Upper lobe of right lung (tissue), 1 donor: ENCODE results near the gene LCK. TPM values are rescaled to one million over a fixed set of nuclear protein-coding genes. Genes with fewer than 3 reads are reported as not detected.
A peak's percentile ranks its signal among the peaks of the same experiment; 100 is the strongest.

Experiments
- ATAC-seq: fragments of 200-7000 bp; cut with Tn5 transposase; one replicate; pipeline ENCODE4 v1.9.1; 2020; ENCODE audit warnings: mild to moderate bottlenecking, moderate library complexity
- DNase-seq: peaks from one replicate; pipeline ENCODE4 v3.0.0-alpha.2; 2020
- H3K27ac ChIP-seq: fragments of 200-600 bp; one replicate; pipeline ENCODE4 v1.8.0; 2022
- H3K27me3 ChIP-seq: fragments of 200-600 bp; one replicate; pipeline ENCODE4 v1.8.0; 2022; ENCODE audit warnings: mild to moderate bottlenecking
- H3K36me3 ChIP-seq: fragments of 200-600 bp; one replicate; pipeline ENCODE4 v1.8.0; 2022
- H3K4me1 ChIP-seq: fragments of 200-600 bp; one replicate; pipeline ENCODE4 v1.8.0; 2022
- H3K4me3 ChIP-seq: fragments of 200-600 bp; one replicate; pipeline ENCODE4 v1.8.0; 2022; ENCODE audit warnings: mild to moderate bottlenecking
- H3K9me3 ChIP-seq: fragments of 200-600 bp; one replicate; pipeline ENCODE4 v1.8.0; 2022
- CTCF ChIP-seq: fragments of 200-600 bp; IDR thresholded peaks from one replicate; pipeline ENCODE4 v1.8.0; 2022; ENCODE audit warnings: antibody characterized with exemption
- intact Hi-C: fragments of 100-400 bp; cut with DNase I; formaldehyde crosslinking; loops from one replicate; pipeline ENCODE4 v1.11.0; 2022
- total RNA-seq: library from RNA; stranded (reverse); fragmentation: NEBNext Ultra II Directional; extraction: Animal tissue kit (Norgen Biotek cat#: 25700); gene quantifications from one replicate; pipeline ENCODE4 v1.2.1, GENCODE V29; 2021
- donor health status: DM: no; HTN: yes; CAD: no; lungs with severe emphysema.

LCK gene
- total RNA-seq, 1 donor from 2014 or later, result 8.3 TPM

- TF ChIP-seq CTCF, result no peak
- ATAC-seq (peak; percentile 45), DNase-seq (no peak)
- H3K27me3 ChIP-seq, result no peaks in the 10 kb centered on the region
- H3K36me3 ChIP-seq, result peaks cover 5% of the 10 kb centered on the region
- no peak overlapping the region for H3K4me3 ChIP-seq
- intact Hi-C loops, result no loop called here
- no peak overlapping the region for H3K27ac ChIP-seq
- H3K4me1 ChIP-seq, result peaks cover 12% of the 10 kb centered on the region
- H3K9me3 ChIP-seq, result no peaks in the 10 kb centered on the region
Measured at GRCh38 chr1:32311709-32312393, 60.8 kb downstream of the LCK start.

GRCh38 chr1:32316903-32317277, 65.8 kb downstream of the LCK start:
- H3K27me3 ChIP-seq, result no peaks in the 10 kb centered on the region
- TF ChIP-seq CTCF, result no peak
- H3K4me3 ChIP-seq, result no peak overlapping the region
- no peaks in the 10 kb centered on the region for H3K9me3 ChIP-seq
- no peak overlapping the region for H3K27ac ChIP-seq
- intact Hi-C loops, result no loop called here
- DNase-seq (no peak), ATAC-seq (no peak)
- H3K4me1 ChIP-seq, result peaks cover 13% of the 10 kb centered on the region
- peaks cover 32% of the 10 kb centered on the region for H3K36me3 ChIP-seq

GRCh38 chr1:32318127-32318869, 67.2 kb downstream of the LCK start:
- DNase-seq, result no peak
- no peak overlapping the region for H3K27ac ChIP-seq
- H3K36me3 ChIP-seq, result peaks cover 35% of the 10 kb centered on the region
- H3K4me3 ChIP-seq, result no peak overlapping the region
- no peak for ATAC-seq
- intact Hi-C loops, result no loop called here
- no peaks in the 10 kb centered on the region for H3K27me3 ChIP-seq
- peaks cover 10% of the 10 kb centered on the region for H3K4me1 ChIP-seq
- TF ChIP-seq CTCF, result no peak
- H3K9me3 ChIP-seq, result no peaks in the 10 kb centered on the region

- Histone ChIP-seq H3K36me3 (peaks cover 42% of the 10 kb centered on the region), H3K27me3 (no peaks in the 10 kb centered on the region), H3K9me3 (no peaks in the 10 kb centered on the region), H3K4me1 (peaks cover 10% of the 10 kb centered on the region), H3K4me3 (no peak overlapping the region), H3K27ac (no peak overlapping the region)
- no peak for TF ChIP-seq CTCF
- no peak for DNase-seq
- peak; percentile 49 for ATAC-seq
- intact Hi-C loops, result no loop called here
Measured at GRCh38 chr1:32321712-32322291, 70.7 kb downstream of the LCK start.

- Histone ChIP-seq H3K9me3 (no peaks in the 10 kb centered on the region), H3K27ac (no peak overlapping the region), H3K27me3 (no peaks in the 10 kb centered on the region), H3K4me1 (no peaks in the 10 kb centered on the region), H3K4me3 (no peak overlapping the region), H3K36me3 (peaks cover 68% of the 10 kb centered on the region)
- intact Hi-C loops, result no loop called here
- no peak for TF ChIP-seq CTCF
- ATAC-seq, result no peak
- DNase-seq, result no peak
Measured at GRCh38 chr1:32327204-32327603, 76.1 kb downstream of the LCK start.
